IMR-90 (cell line): ENCODE results near the gene MTTP. TPM values are rescaled to one million over a fixed set of nuclear protein-coding genes. Genes with fewer than 3 reads are reported as not detected.

ENCODE experiments used
- ATAC-seq: fragments of 200-7000 bp; cut with Tn5 transposase; 2 replicates; pipeline ENCODE4 v1.9.1; 2020; ENCODE audit warnings: low read depth, mild to moderate bottlenecking, moderate library complexity
- BruUV-seq: library from RNA; stranded (reverse); fragments of 400-500 nt; replicated peaks from 2 replicates; lab custom pipeline; 2021; lab: Mats Ljungman, UMichigan
- CTCF ChIA-PET: fragments of 300-600 bp; formaldehyde crosslinking; extraction: SDS; loops from one replicate; lab custom pipeline; 2021; ENCODE audit warnings: antibody characterized with exemption; lab: Yijun Ruan, JAX
- POLR2A ChIA-PET: fragments of 300-600 bp; sonication (Branson Sonifier 250); formaldehyde crosslinking; loops from one replicate; lab custom pipeline; 2022; ENCODE audit warnings: antibody characterized with exemption; ENCODE audit not compliant: unreplicated experiment; lab: Charles Lee
- DNase-seq: peaks from one replicate; pipeline ENCODE4 v3.0.0; 2013
- H2AFZ ChIP-seq: replicated peaks from 2 replicates; pipeline ENCODE3; 2013; ENCODE audit warnings: low read length, mild to moderate bottlenecking; ENCODE audit not compliant: poor library complexity
- H2AK5ac ChIP-seq: 2 replicates; pipeline ENCODE4 v1.6.1; 2013; ENCODE audit warnings: low read depth, low read length, inconsistent platforms
- H2AK9ac ChIP-seq: replicated peaks from 2 replicates; pipeline ENCODE3; 2013; ENCODE audit warnings: mild to moderate bottlenecking, low read depth, low read length, moderate library complexity; ENCODE audit not compliant: poor library complexity
- H2BK120ac ChIP-seq: 2 replicates; pipeline ENCODE4 v1.6.1; 2013; ENCODE audit warnings: low read depth, low read length, inconsistent platforms
- H2BK15ac ChIP-seq: 3 replicates; pipeline ENCODE4 v1.6.1; 2013; ENCODE audit warnings: low read depth, low read length, inconsistent platforms
- H2BK20ac ChIP-seq: 2 replicates; pipeline ENCODE4 v1.6.1; 2013; ENCODE audit warnings: low read depth, mild to moderate bottlenecking, inconsistent platforms, low read length, moderate library complexity
- H2BK5ac ChIP-seq: 2 replicates; pipeline ENCODE4 v1.6.1; 2013; ENCODE audit warnings: mild to moderate bottlenecking, low read depth, low read length, inconsistent platforms; ENCODE audit not compliant: poor library complexity, severe bottlenecking
- H3K14ac ChIP-seq: replicated peaks from 2 replicates; pipeline ENCODE4 v1.6.1; 2013; ENCODE audit warnings: low read depth, low read length, inconsistent platforms
- H3K18ac ChIP-seq: 2 replicates; pipeline ENCODE4 v1.6.1; 2013; ENCODE audit warnings: low read depth, low read length, control low read depth
- H3K23ac ChIP-seq: 2 replicates; pipeline ENCODE4 v1.6.1; 2013; ENCODE audit warnings: low read depth, low read length, inconsistent platforms
- H3K27ac ChIP-seq: 2 replicates; pipeline ENCODE4 v1.5.1; 2013; ENCODE audit warnings: mild to moderate bottlenecking, control low read depth, low read length; ENCODE audit not compliant: insufficient read depth
- H3K27me3 ChIP-seq: 2 replicates; pipeline ENCODE4 v1.6.1; 2013; ENCODE audit warnings: low read length; ENCODE audit not compliant: control insufficient read depth, insufficient read depth
- H3K36me3 ChIP-seq: 2 replicates; pipeline ENCODE4 v1.6.1; 2013; ENCODE audit warnings: low read length, mixed read lengths; ENCODE audit not compliant: control insufficient read depth, insufficient read depth
- H3K4ac ChIP-seq: 2 replicates; pipeline ENCODE4 v1.6.1; 2013; ENCODE audit warnings: low read depth, low read length, inconsistent platforms
- H3K4me1 ChIP-seq: 2 replicates; pipeline ENCODE4 v1.6.1; 2013; ENCODE audit warnings: low read length, mixed read lengths; ENCODE audit not compliant: control insufficient read depth, insufficient read depth
- H3K4me2 ChIP-seq: 2 replicates; pipeline ENCODE4 v1.6.1; 2013; ENCODE audit warnings: low read depth, mild to moderate bottlenecking, control low read depth, low read length, moderate library complexity
- H3K4me3 ChIP-seq: 2 replicates; pipeline ENCODE4 v1.5.1; 2013; ENCODE audit warnings: low read depth, mild to moderate bottlenecking, control low read depth, low read length, moderate library complexity; ENCODE audit not compliant: insufficient read depth
- H3K56ac ChIP-seq: 2 replicates; pipeline ENCODE4 v1.6.1; 2013; ENCODE audit warnings: low read length, inconsistent platforms; ENCODE audit not compliant: insufficient read depth; ENCODE audit errors: extremely low read depth
- H3K79me1 ChIP-seq, 2 experiments: 2 replicates each; pipeline ENCODE4 v1.6.1; 2013; ENCODE audit warnings: low read length in 2 of 2, inconsistent platforms in 1 of 2, low read depth in 1 of 2
- H3K9ac ChIP-seq: 2 replicates; pipeline ENCODE4 v1.6.1; 2013; ENCODE audit warnings: low read depth, low read length, control low read depth
- H3K9me1 ChIP-seq: 2 replicates; pipeline ENCODE4 v1.6.1; 2013; ENCODE audit warnings: low read length, inconsistent platforms; ENCODE audit not compliant: insufficient read depth
- H3K9me3 ChIP-seq: 2 replicates; pipeline ENCODE4 v1.6.1; 2013; ENCODE audit warnings: low read length; ENCODE audit not compliant: control insufficient read depth, insufficient read depth
- H4K20me1 ChIP-seq: 2 replicates; pipeline ENCODE4 v1.6.1; 2013; ENCODE audit warnings: low read length, inconsistent platforms; ENCODE audit not compliant: insufficient read depth
- H4K5ac ChIP-seq: 2 replicates; pipeline ENCODE4 v1.6.1; 2013; ENCODE audit warnings: mild to moderate bottlenecking, low read depth, low read length, control low read depth
- H4K8ac ChIP-seq, 2 experiments: 2 replicates each; pipeline ENCODE4 v1.6.1; 2013; ENCODE audit warnings: low read depth in 2 of 2, low read length in 2 of 2, control low read depth in 1 of 2, inconsistent platforms in 1 of 2
- H4K91ac ChIP-seq: 2 replicates; pipeline ENCODE4 v1.6.1; 2013; ENCODE audit warnings: low read depth, low read length, inconsistent platforms; ENCODE audit not compliant: insufficient read depth
- BHLHE40 ChIP-seq: fragments of 150-350 bp; IDR thresholded peaks from 2 replicates; pipeline ENCODE4 v1.6.1; 2016; ENCODE audit warnings: mild to moderate bottlenecking, low read depth, low read length
- CEBPB ChIP-seq: IDR thresholded peaks from 2 replicates; pipeline ENCODE4 v1.6.1; 2012; ENCODE audit warnings: low read depth, low read length, improper control_type of control experiment
- CTCF ChIP-seq: conservative IDR thresholded peaks from 2 replicates; pipeline ENCODE4 v1.5.1; 2012; ENCODE audit warnings: mild to moderate bottlenecking, low read depth, low read length, improper control_type of control experiment
- ELK1 ChIP-seq: fragments of 150-350 bp; IDR thresholded peaks from 2 replicates; pipeline ENCODE4 v1.6.1; 2016; ENCODE audit warnings: low read depth, mild to moderate bottlenecking, low read length, moderate library complexity, borderline replicate concordance
- FOS ChIP-seq: fragments of 150-350 bp; IDR thresholded peaks from 2 replicates; pipeline ENCODE4 v1.6.1; 2016; ENCODE audit warnings: low read depth, low read length
- MAFK ChIP-seq: IDR thresholded peaks from 2 replicates; pipeline ENCODE4 v1.6.1; 2012; ENCODE audit warnings: low read depth, low read length, improper control_type of control experiment
- MAZ ChIP-seq: IDR thresholded peaks from 2 replicates; pipeline ENCODE4 v1.6.1; 2012; ENCODE audit warnings: low read depth, mild to moderate bottlenecking, low read length, improper control_type of control experiment, moderate library complexity, borderline replicate concordance
- MXI1 ChIP-seq: IDR thresholded peaks from 2 replicates; pipeline ENCODE4 v1.6.1; 2012; ENCODE audit warnings: low read depth, mild to moderate bottlenecking, low read length, moderate library complexity, borderline replicate concordance
- NFE2L2 ChIP-seq: fragments of 150-350 bp; IDR thresholded peaks from 2 replicates; pipeline ENCODE4 v1.6.1; 2016; ENCODE audit warnings: low read depth, mild to moderate bottlenecking, low read length
- POLR2A ChIP-seq: IDR thresholded peaks from 2 replicates; pipeline ENCODE4 v1.6.1; 2012; ENCODE audit warnings: mild to moderate bottlenecking, low read depth, low read length
- RAD21 ChIP-seq: IDR thresholded peaks from 2 replicates; pipeline ENCODE4 v1.6.1; 2012; ENCODE audit warnings: low read length, improper control_type of control experiment
- RCOR1 ChIP-seq: IDR thresholded peaks from 2 replicates; pipeline ENCODE4 v1.6.1; 2012; ENCODE audit warnings: mild to moderate bottlenecking, low read length, improper control_type of control experiment; ENCODE audit not compliant: insufficient replicate concordance
- RFX5 ChIP-seq: IDR thresholded peaks from 2 replicates; pipeline ENCODE4 v1.8.0; 2012; ENCODE audit warnings: low read depth, mild to moderate bottlenecking, low read length, moderate library complexity
- USF2 ChIP-seq: fragments of 150-350 bp; IDR thresholded peaks from 2 replicates; pipeline ENCODE4 v1.6.1; 2017; ENCODE audit warnings: mild to moderate bottlenecking, antibody characterized with exemption, low read length, low read depth
- WGBS, 2 experiments: methylation state at CpG; one replicate each; pipeline versions ENCODE4 v1.1.5 to v1.1.7; 2013; ENCODE audit warnings: missing lambda C conversion rate in 2 of 2; ENCODE audit not compliant: insufficient read length in 1 of 2; ENCODE audit errors: extremely low coverage in 2 of 2; 5-methylcytosine and 5-hydroxymethylcytosine counted together
- dilution Hi-C: fragments of 300-500 bp; cut with HindIII; formaldehyde crosslinking; loops from one replicate; pipeline ENCODE4 v1.14.3; 2018; ENCODE audit warnings: low sequenced_read_pairs; ENCODE audit not compliant: unreplicated experiment
- in situ Hi-C: fragments of 300-500 bp; cut with MboI; formaldehyde crosslinking; loops from 3 replicates; pipeline ENCODE4 v1.14.3; 2019; ENCODE audit warnings: low sequenced_read_pairs, inconsistent platforms, mixed read lengths
- intact Hi-C: fragments of 100-400 bp; cut with micrococcal nuclease; formaldehyde crosslinking; loops from 2 replicates; pipeline ENCODE4 v1.10.0; 2022
- polyA plus RNA-seq, 3 experiments: library from polyadenylated mRNA; depleted of rRNA; stranded (reverse); fragments of >200 nt; gene quantifications; 2 replicates each; pipeline ENCODE4 v1.2.3, GENCODE V29; 2012; ENCODE audit warnings: low replicate concordance in 1 of 3
- total RNA-seq: library from RNA; depleted of rRNA; stranded (reverse); fragments of >200 nt; gene quantifications from 2 replicates; pipeline ENCODE4 v1.2.3, GENCODE V29; 2012

MTTP gene
- total and polyA plus RNA-seq, 2 of the 4 experiments (the other 2 are of a cell fraction), result under 0.01 to 0.03 TPM

- TF ChIP-seq MXI1, result no peak
- TF ChIP-seq MAFK, result no peak
- no peak for TF ChIP-seq BHLHE40
- no peak for TF ChIP-seq NFE2L2
- TF ChIP-seq RFX5, result no peak
- no peak for TF ChIP-seq CEBPB
- TF ChIP-seq MAZ, result no peak
- no peak for TF ChIP-seq RAD21
- no peak for TF ChIP-seq ELK1
- TF ChIP-seq USF2, result no peak
- no peak for TF ChIP-seq CTCF
- TF ChIP-seq RCOR1, result no peak
- TF ChIP-seq POLR2A, result no peak
- TF ChIP-seq FOS, result no peak
- Histone ChIP-seq H4K8ac (no peak overlapping the region), H3K18ac (no peak overlapping the region), H2BK15ac (no peak overlapping the region), H4K20me1 (no peaks in the 10 kb centered on the region), H3K79me1 (no peaks in the 10 kb centered on the region), H3K14ac (no peak overlapping the region), H4K5ac (no peak overlapping the region), H3K4me1 (no peaks in the 10 kb centered on the region), H2BK5ac (no peak overlapping the region), H3K56ac (no peak overlapping the region), H3K27ac (no peak overlapping the region), H2AK5ac (no peak overlapping the region), H3K4me3 (no peak overlapping the region), H3K9ac (no peak overlapping the region), H2AK9ac (no peak overlapping the region), H2AFZ (no peak overlapping the region), H3K36me3 (no peaks in the 10 kb centered on the region), H3K23ac (no peak overlapping the region), H3K9me1 (no peaks in the 10 kb centered on the region), H3K4me2 (no peak overlapping the region), H3K4ac (no peak overlapping the region), H4K91ac (no peak overlapping the region), H2BK120ac (no peak overlapping the region), H2BK20ac (no peak overlapping the region), H3K27me3 (no peaks in the 10 kb centered on the region), H3K9me3 (no peaks in the 10 kb centered on the region)
- dilution Hi-C loops, result no loop called here
- WGBS, 2 experiments, result no CpG with 5 or more reads among the region's 1 CpG
- CTCF ChIA-PET, result no interaction called here
- intact Hi-C loops, result no loop called here
- no peak for DNase-seq
- POLR2A ChIA-PET, result no interaction called here
- no TSS peak for BruUV-seq
- ATAC-seq, result no peak
- in situ Hi-C loops, result no loop called here
Measured at GRCh38 chr4:99665983-99666382, 91.4 kb downstream of the MTTP start.
